Stimulated activated CD8-positive, alpha-beta memory T cell treated with anti-CD3 and anti-CD28 coated beads, Interleukin-7, amount 100 ng/mL, for 1 hour (primary cell): ENCODE measurements around the gene ATP8B1.
"Not testable (repeated sequence)": the region's sequence is repeated elsewhere in the genome, so short reads cannot be mapped to it uniquely, and the experiment has no call there.

Experiments
- DNase-seq, 2 donors: peaks; one replicate each; pipeline ENCODE4 v3.0.0-alpha.2; 2020; ENCODE audit warnings: low read depth in 2 of 2

ATP8B1 gene

DNA sequence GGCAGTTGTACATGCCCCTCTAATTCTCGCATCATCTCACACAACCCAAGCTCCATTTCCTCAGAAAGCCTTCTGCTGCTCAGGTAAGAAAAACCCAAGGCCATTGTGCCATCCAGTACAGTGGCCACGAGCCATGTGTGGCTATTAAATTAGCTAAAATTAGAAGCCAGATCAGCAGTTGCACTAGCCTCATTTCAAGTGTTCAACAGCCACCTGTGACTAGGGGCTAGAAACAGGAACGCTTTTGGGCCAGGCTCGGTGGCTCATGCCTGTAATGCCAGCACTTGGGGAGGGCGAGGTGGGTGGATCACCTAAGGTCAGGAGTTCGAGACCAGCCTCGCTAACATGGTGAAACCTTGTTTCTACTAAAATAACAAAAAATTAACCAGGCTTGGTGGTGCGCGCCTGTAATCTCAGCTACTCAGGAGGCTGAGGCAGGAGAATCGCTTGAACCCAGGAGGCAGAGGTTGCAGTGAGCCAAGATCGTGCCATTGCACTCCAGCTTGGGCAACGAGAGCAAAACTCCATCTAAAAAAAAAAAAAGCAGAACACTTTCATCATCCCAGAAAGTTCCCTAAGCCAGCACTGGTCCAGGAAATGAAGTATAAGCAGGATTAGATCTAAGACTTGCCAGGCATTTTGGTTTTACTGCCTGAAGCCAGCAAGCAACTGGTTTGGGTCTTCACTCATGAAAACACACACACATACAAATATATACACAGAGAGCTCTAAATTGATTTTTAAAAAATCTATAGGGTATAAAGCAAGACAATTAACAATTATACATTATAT, 35.7 kb downstream of the ATP8B1 start:
- DNase-seq, result no peak

DNA sequence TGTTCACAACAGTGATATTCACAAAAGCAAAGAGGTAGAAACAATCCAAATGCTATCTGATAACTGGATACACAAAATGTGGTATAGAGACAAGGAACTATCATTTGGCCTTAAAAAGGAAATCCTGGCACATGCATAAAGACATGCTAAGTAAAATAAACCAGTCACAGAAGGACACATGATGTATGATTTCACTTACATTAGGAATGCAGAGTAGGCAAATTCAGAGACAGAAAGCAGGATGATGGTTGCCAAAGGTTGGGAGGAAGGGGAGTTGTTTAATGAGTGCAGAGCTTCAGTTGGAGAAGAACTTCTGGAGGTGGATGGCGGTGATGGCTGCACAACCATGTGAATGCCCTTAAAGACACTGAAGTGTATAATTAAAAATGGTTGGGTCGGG, 38.1 kb downstream of the ATP8B1 start:
- no peak for DNase-seq

DNA sequence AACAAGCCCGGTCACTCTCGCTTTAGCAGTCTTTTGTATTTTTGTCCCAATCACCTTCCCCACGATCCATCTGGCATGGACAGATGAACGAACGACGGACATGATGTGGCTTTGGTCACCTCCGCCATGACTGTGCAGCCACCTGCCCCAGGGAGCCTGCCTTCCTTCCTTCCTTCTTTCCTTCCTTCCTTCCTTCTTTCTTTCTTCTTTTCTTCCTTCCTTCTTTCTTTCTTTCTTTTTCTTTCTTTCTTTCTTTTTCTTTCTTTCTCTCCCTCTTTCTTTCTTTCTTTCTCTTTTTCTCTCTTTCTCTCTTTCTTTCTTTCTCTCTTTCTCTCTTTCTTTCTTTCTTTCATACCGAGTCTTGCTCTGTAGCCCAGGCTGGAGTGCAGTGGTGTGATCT, 39.0 kb downstream of the ATP8B1 start:
- no peak for DNase-seq

DNA sequence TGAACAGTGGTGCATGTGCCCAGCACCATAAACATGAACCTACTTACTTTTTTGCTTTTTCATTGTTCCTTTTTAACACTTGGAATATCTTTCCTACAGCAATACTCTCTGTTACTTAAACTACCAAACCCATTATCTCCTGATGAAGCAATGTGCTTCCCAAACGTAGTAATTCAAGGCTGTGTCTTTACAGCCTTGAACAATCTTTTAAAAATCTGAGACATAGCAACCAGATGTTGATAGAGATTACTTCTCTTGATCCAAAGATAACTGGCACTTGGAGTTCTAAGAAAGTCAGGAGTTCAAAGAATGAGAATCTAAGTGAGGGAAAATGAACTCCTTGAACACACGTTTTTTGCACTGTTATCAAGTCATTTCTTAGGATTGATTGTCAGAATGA, 40.4 kb downstream of the ATP8B1 start:
- DNase-seq, result no peak

DNA sequence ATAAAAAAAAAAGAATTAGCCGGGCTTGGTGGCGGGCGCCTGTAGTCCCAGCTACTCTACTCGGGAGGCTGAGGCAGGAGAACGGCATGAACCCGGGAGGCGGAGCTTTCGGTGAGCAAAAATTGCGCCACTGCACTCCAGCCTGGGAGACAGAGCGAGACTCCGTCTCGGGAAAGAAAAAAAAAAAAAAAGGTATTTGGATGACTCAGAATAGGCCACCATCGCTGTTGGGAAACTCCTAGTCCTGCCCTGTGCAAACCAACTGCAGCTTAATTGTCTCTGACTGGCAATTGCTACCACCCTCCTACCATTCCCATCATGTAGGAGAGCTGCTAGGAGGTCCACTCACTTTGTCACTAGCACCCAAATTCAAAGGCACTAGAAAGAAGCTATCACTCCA, 43.5 kb downstream of the ATP8B1 start:
- no peak for DNase-seq

DNA sequence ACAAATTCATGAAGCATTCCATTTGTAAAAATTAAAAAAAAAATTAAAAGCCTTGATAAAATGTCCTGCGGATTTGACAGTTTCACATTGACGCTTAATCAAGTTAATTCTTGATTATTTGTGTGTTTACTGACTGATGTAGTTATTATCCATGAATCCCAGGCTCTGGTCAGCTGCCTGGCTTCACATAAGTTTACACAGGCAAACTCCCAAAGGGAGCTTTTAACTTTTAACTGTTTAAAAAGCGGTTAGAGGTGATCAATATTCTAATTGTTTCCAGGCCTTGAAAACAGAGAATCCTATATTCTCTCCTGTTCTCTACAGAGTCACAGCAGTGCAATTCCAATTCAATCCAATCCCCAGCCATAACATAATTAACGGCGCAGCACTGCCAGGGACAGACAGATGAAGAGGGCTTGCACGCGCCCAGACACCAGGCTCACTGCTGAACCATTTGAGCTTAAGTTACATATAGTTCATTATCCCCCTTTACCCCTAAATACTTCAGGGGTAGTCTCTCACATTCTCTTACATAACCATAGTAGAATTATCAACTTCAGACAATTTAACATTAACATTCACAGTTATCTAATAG, 47.5 kb downstream of the ATP8B1 start:
- DNase-seq, result no peak

DNA sequence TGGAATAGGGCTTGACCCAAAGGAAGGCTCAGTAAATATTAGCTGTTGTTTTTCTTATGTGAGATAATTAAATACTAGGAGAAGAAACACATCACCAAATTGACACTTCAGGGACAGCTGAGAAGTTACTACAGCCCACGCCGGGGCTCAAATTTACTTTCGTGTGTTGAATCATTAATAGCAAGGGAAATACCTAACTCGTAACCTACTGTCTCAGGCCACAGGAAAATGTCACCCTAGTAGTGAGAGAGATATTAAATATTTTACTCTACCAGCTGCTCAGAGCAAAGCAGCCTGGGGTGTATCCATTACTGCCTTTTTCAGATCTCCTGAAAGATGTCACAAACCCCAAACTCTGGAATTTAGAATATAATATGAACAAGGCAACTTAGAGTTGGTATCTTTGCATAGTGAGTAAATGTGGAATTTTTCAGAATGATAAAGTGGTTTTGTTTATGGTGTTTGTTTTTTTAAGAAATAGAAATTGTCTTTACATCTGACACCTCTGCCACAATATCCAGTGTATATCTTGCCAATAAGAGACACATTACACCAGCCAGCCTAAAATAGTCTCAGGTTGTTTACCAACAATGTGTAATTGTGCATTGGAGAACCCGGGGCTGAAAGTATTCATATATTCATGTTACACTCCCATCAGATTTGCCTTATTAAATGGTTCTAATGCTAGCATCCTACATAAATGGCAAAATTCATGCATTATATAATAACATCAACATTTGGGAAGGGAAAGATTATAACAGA, 48.4 kb downstream of the ATP8B1 start:
- DNase-seq, result no peak

DNA sequence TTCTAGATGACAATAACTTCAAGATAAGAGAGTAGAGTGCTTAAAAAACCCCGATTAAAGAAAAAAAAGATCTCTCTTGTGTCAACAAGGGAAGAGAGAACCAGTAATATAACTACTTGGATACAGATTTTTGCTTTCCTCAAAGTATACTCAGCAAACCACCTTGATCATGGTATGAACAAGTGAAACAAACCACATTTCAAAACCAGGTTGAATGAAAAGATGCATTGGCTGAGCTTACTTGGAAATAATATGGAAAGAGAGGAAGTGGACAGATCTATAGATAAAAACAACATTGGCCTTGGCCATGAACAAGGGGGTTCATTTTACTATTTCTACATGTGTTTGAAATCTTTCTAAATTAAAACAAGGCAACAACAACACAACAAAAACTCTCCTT, 50.1 kb downstream of the ATP8B1 start:
- no peak for DNase-seq

DNA sequence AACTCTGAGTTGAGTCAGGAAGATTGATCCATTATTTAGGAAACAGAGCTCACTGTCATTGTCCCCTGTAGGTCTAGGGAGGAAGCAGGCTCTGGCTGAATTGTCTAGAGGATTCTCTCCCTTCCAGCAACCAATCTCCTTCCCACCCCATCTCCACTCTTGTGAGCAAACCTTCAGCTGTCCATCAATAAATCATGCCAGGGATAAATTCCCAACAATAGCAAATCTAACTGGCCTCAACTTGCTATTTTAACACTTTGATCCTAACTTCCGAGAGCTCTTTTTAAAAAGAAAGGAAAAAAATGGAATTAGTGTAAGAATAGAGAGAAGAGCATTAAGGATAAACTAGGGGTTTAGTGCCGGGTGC, 53.5 kb downstream of the ATP8B1 start:
- DNase-seq, result no peak

DNA sequence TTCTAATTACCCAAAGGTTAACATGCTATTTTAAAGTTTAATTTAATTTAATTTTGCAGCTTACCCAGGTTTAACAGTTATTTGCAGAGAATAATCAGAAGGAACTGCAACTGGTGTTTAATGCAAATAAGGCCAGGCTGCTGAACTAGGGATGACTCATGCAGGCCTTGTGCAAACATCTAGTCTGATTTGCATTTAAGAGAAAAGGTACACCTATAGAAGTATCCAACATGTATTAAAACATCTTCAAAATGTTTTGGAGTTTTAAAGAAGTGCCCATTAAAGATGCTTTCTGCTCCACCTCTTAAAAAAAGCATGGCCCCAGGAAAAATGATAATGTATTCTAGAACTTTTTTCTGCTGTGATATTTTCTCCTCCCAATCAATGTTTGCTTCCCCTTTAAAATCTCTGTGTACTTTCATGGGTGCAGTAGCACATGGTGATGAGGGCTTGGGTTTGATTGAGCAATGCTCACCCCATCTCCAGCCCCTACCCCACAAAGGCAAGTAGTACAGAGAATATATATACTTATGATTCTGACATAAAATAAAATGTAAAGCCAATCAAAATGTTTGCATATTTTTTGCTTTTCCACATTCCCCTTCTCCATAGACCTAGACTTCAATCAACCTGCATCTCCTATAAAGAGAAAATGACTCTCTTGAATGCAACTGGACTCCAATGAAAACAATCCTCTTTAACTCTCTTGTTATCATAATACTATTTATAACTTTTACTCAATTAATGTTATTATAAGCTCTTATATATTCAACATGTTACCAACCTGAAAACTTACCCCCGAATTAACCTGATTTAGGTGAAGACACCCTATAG, 54.1 kb downstream of the ATP8B1 start:
- no peak for DNase-seq

DNA sequence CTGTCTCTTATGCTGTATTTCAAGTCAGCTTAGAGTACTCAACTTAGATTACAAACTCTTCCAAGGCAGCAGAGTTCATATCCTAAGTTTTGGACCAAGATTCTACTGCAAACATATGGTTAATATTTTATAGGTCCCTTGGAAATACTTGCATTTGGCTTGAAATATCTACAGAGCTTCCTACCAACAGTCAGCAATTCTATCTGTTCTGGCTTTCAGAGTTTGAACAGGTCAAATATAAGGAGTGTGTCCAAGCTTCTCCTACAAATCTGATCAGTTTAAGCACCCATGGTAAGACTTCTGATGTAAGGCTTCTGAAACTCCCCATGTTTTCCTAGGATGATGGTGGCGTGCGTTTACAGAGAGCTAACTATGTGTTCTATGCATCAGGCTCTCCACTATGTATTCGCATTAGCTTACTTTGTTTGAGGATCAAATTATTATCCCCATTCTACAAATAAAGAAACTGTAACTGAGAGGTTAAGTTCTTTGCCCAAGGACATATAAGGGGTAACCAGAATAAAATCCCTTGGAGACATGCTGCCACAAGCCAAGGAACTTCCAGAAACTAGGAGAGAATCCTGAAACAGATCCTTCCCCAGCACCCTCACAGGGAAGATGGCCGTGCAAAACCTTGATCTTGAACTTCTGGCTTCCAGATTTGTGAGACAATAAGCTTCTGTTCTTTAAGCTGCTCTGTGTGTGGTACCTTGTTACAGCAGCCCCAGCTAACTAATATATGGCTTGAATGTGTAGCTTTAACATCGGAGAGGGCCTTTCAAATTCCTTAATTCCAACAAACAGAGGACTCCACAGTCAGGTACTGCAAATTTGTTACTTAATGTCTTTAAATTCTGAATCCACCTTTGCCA, 55.1 kb downstream of the ATP8B1 start:
- DNase-seq, result no peak

DNA sequence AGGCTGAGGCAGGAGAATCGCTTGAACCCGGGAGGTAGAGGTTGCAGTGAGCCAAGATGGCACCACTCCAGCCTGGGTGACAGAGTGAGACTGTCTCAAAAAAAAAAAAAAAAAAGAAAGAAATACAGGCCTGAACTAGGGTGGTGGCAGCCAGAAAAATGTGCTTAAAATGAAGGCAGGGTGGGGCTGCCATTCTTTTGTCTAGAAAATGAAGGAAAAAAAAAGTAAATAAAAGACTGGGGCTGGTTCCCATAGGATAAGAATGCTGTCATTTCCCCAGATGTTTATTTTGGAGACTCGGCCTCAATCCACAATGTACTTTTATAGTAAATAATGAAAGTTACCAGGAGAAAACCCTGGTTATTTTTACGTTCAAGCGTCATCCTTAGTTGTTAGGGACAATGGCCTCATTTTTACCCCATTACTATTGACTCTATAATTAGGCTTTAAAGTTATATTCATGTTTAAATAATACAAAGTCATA, 58.9 kb downstream of the ATP8B1 start:
- no peak for DNase-seq

DNA sequence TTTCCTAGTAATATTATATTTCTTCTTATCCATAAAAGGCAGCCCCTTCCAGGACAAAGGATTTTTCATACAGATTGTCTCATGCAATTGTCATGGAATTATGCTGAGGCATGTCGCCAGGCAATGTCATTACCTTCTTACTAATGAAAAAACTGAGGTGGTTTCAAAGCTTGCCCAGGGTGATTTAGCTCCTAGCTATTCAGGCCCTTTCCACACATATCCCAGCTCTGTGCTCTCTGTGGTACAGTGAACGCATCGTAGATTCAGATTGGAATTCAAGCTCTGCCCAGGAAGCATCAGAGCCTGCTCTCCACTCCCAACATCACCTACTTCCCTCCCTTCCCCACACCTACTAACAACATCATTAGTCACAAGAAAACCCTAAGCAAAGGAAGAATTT, 60.1 kb downstream of the ATP8B1 start:
- DNase-seq, result no peak

DNA sequence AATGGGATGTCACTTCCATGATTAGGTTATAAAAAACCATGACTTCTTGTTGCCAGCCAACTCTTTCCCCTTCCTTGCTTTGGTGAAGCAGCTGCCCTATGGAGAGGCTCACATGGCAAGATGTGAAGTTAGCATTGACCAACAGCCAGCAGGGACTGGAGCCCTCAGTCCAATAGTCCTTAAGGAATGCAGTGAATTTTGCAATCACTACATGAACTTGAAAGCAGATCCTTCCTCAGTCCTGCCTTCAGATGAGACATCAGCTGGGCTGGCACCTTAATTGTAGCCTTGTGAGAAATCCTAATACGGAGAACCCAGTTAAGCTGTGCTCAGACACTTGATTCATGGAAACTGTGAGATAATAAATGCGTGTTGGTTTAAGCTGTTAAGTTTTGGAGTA, 61.8 kb downstream of the ATP8B1 start:
- DNase-seq, result no peak

DNA sequence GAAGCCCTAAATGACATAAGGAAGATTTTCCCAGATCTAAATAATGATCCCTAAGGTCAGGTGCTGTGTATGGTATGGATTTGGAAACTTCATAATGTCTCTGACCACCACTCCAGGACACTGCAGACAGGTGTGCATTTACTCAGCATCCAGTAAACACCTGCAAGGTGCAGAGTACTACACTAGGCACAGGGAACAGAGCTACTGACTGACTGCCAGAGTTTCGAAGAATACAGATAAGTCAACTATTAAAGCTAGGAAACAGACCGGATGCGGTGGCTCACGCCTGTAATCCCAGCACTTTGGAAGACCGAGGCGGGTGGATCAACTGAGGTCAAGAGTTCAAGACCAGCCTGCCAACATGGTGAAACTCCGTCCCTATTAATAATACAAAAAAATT, 65.0 kb downstream of the ATP8B1 start:
- DNase-seq, result no peak

DNA sequence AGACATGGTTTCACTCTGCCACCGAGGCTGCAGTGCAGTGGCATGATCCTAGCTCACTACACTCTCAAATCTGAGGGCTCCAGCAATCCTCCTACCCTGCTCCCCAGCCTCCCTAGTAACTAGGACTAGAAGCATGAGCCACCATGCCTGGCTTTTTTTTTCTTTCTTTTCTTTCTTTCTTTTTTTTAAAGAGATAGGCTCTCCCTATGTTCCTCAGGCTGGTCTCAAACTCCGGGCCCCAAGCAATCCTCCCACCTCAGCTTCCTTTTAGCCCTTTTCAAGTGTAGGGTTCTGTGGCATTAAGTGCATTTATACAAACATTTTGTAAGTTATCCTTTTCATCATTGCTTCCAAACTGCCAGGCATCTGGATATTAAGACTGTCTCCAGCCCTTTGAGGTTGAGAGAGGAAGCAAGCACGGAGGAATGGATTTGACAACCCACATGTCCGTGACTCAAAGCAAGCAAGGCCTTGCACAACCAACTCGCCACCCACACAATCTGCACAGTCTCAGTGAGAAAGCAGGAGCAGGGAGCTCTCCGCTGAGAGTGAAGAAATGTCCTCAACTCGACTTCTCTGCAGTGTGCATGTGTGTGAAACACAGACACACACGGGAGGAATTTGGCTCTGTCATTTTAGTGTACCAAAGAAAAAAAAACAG, 65.6 kb downstream of the ATP8B1 start:
- no peak for DNase-seq

DNA sequence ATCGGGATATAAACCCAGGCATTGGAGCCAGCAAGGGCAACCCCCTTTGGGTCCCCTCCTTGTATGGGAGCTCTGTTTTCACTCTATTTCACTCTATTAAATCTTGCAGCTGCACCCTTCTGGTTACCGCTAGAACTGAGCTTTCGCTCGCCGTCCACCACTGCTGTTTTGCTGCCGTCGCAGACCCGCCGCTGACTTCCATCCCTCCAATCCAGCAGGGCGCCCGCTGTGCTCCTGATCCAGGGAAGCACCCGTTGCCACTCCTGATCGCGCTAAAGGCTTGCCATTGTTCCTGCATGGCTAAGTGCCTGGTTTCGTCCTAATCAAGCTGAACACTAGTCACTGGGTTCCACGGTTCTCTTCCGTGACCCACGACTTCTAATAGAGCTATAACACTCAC, 68.1 kb downstream of the ATP8B1 start:
- not testable (repeated sequence) for DNase-seq

DNA sequence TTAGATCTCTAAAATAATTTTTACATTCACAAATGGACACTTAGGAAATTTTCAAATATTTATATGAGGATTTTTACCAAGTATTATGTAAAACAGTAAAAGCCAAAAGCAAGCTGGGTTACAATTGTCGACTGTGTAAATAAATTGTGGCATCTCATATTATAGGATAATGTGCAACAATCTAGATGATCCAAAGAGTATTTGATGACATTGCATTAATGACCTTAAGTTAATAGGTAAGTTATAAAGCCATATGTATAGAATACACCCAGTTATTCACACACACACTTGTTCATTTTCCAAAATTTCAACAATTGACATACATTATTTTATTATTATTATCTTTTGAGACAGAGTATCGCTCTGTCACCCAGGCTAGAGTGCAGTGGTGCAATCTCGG, 69.3 kb downstream of the ATP8B1 start:
- no peak for DNase-seq

DNA sequence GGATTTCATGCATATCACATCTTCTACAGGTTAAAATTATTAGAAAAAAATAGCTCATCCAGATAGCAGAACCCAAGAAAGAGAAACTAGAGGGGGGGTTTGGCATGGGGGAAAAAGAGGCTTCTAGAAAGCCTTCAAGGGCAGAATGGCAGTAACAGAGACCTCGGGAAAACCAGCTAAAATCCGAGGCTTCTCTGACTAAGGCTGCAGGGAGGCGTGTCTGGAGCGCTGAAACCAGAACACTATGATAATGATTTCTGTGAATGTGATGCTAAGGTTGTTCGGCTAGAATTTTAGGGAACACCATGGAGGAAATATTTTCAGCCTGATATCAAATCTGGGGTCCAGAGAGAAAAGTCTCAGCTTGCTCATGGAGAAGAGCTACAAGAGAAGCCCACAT, 73.0 kb downstream of the ATP8B1 start:
- DNase-seq, result no peak

DNA sequence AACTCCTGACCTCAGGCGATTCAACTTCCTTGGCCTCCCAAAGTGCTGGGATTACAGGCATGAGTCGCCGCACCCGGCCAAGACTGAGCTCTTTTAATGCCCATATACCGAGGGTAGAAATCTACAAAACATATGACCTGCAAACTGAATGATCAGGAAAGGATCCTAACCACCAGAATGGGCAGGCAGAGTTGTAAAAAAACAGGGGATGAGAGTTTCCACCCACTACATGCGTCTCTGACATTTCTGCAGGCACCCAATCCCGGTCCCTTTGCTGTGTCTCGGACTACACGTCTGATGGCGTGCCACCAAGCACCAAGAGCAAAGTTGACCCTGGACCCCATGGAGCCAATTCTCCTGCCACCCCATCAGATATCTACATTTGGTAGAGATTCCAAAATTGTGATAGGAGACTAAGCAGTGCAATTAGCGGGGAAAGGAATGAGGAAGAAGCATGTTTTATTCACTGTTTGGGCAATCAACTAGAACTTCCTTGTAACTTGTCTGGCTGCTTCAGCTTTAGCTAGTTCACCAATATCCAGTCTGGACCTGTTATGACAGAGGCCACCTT, 74.1 kb downstream of the ATP8B1 start:
- no peak for DNase-seq
